H1 (cell line): Measurements from ENCODE around the gene ARHGEF28. TPM values are rescaled to one million over a fixed set of nuclear protein-coding genes. Genes with fewer than 3 reads are reported as not detected.

Source experiments
- CEBPB ChIP-seq: IDR thresholded peaks from 2 replicates; pipeline ENCODE4 v1.6.1; 2012; ENCODE audit warnings: low read depth, low read length
- EGR1 ChIP-seq: IDR thresholded peaks from 2 replicates; pipeline ENCODE4 v1.6.1; 2011; ENCODE audit warnings: low read depth, low read length, borderline replicate concordance
- RFX5 ChIP-seq: IDR thresholded peaks from 2 replicates; pipeline ENCODE4 v1.6.1; 2011; ENCODE audit warnings: low read depth, low read length, improper control_type of control experiment, borderline replicate concordance
- SIN3A ChIP-seq, 2 experiments: IDR thresholded peaks in 1 of 2; conservative IDR thresholded peaks in 1 of 2; 2 replicates each; pipeline ENCODE4 v1.6.1; 2011 to 2012; ENCODE audit warnings: low read length in 2 of 2, improper control_type of control experiment in 1 of 2, low read depth in 1 of 2, mild to moderate bottlenecking in 1 of 2
- SP1 ChIP-seq: IDR thresholded peaks from 2 replicates; pipeline ENCODE4 v1.6.1; 2011; ENCODE audit warnings: low read depth, low read length
- polyA plus RNA-seq, 7 experiments: library from polyadenylated mRNA; depleted of rRNA in 3 of 7; stranded (reverse) in 5 of 7; unstranded in 2 of 7; fragments of >200 nt in 5 of 7; fragments of 200-250 nt in 2 of 7; gene quantifications; 1 replicate in 5 of 7; 2 replicates in 1 of 7; 4 replicates in 1 of 7; pipeline versions ENCODE4 v1.2.1 to v1.2.3, GENCODE V29; 2011 to 2013; ENCODE audit warnings: missing spikeins in 2 of 7, mixed read lengths in 2 of 7
- total RNA-seq: library from RNA; stranded (reverse); fragmentation: NEBNext Ultra II Directional; extraction: Animal tissue kit (Norgen Biotek cat#: 25700); gene quantifications from 2 replicates; pipeline ENCODE4 v1.2.1, GENCODE V29; 2021

The ARHGEF28 gene
- total and polyA plus RNA-seq, 2 of the 8 experiments (the other 6 are each of a cell fraction or from before 2014, with no cell fraction given) = 0.33 to 1.0 TPM

GRCh38 chr5:73687357-73687756, 61.4 kb downstream of the ARHGEF28 start (continued):
- no peak for TF ChIP-seq RFX5
- no peak for TF ChIP-seq SIN3A (conservative IDR thresholded peaks at IDR 0.05 in 1 of 2, IDR thresholded peaks at IDR 0.05 in 1 of 2; ENCODE audit: low read depth in 1 of 2, low read length in 2 of 2)
- no peak for TF ChIP-seq CEBPB
- TF ChIP-seq EGR1 = no peak
- no peak for TF ChIP-seq SP1
